Activated CD8-positive, alpha-beta T cell treated with anti-CD3 and anti-CD28 coated beads for 36 hours (primary cell): ENCODE data around the gene EPHA3. TPM values are rescaled to one million over a fixed set of nuclear protein-coding genes. Genes with fewer than 3 reads are reported as not detected.

Experiments used
- ATAC-seq: fragments of 200-7000 bp; cut with Tn5 transposase; one replicate; pipeline ENCODE4 v1.10.0; 2021; ENCODE audit warnings: mild to moderate bottlenecking, moderate library complexity
- CTCF ChIA-PET: fragments of 350-600 bp; sonication (Branson Sonifier 250); formaldehyde crosslinking; loops from one replicate; lab custom pipeline; 2021; ENCODE audit warnings: antibody characterized with exemption; lab: Charles Lee
- POLR2A ChIA-PET: fragments of 350-600 bp; sonication (Branson Sonifier 250); formaldehyde crosslinking; loops from one replicate; lab custom pipeline; 2021; ENCODE audit warnings: antibody characterized with exemption; lab: Charles Lee
- DNase-seq: peaks from one replicate; pipeline ENCODE4 v3.0.0-alpha.2; 2020
- H3K27ac Mint-ChIP-seq: one replicate; pipeline ENCODE4 v1.8.0; 2021; ENCODE audit warnings: mild to moderate bottlenecking, mixed read lengths
- H3K27me3 Mint-ChIP-seq: one replicate; pipeline ENCODE4 v1.8.0; 2021; ENCODE audit warnings: mixed read lengths
- H3K36me3 Mint-ChIP-seq: one replicate; pipeline ENCODE4 v1.8.0; 2021; ENCODE audit warnings: low read depth, mixed read lengths
- H3K4me1 Mint-ChIP-seq: one replicate; pipeline ENCODE4 v1.8.0; 2021; ENCODE audit warnings: low read depth, mixed read lengths
- H3K4me3 Mint-ChIP-seq: one replicate; pipeline ENCODE4 v1.8.0; 2021; ENCODE audit warnings: mild to moderate bottlenecking, moderate library complexity, mixed read lengths
- H3K9me3 Mint-ChIP-seq: one replicate; pipeline ENCODE4 v1.8.0; 2021; ENCODE audit warnings: mixed read lengths
- CTCF ChIP-seq: fragments of 200-600 bp; IDR thresholded peaks from one replicate; pipeline ENCODE4 v1.8.0; 2022; ENCODE audit warnings: antibody characterized with exemption, mild to moderate bottlenecking
- intact Hi-C: fragments of 100-400 bp; cut with micrococcal nuclease; formaldehyde crosslinking; loops from one replicate; pipeline ENCODE4 v1.10.0; 2022
- total RNA-seq, 2 experiments: library from RNA; stranded (reverse); gene quantifications; one replicate each; pipeline ENCODE4 v1.2.3, GENCODE V29; 2021

Gene EPHA3
- total RNA-seq, 2 experiments from 2014 or later = not detected

GRCh38 chr3:89232155-89232554 is 124.7 kb downstream of the EPHA3 start:
- no peaks in the 10 kb centered on the region for H3K4me1 Mint-ChIP-seq
- no peak for TF ChIP-seq CTCF
- H3K27me3 Mint-ChIP-seq = no peaks in the 10 kb centered on the region
- H3K36me3 Mint-ChIP-seq = no peaks in the 10 kb centered on the region
- H3K9me3 Mint-ChIP-seq = no peaks in the 10 kb centered on the region
- ChIA-PET CTCF (no interaction called here), POLR2A (no interaction called here)
- no peak for DNase-seq
- no peak for ATAC-seq
- intact Hi-C loops = no loop called here
- no peak overlapping the region for H3K27ac Mint-ChIP-seq
- no peak overlapping the region for H3K4me3 Mint-ChIP-seq

GRCh38 chr3:89234620-89235019 is 127.2 kb downstream of the EPHA3 start:
- no peaks in the 10 kb centered on the region for H3K36me3 Mint-ChIP-seq
- H3K9me3 Mint-ChIP-seq = peaks cover 1% of the 10 kb centered on the region
- POLR2A ChIA-PET = no interaction called here
- CTCF ChIA-PET = no interaction called here
- no peak overlapping the region for H3K4me3 Mint-ChIP-seq
- intact Hi-C loops = no loop called here
- no peak for ATAC-seq
- no peak overlapping the region for H3K27ac Mint-ChIP-seq
- no peak for TF ChIP-seq CTCF
- no peak for DNase-seq
- H3K27me3 Mint-ChIP-seq = no peaks in the 10 kb centered on the region
- H3K4me1 Mint-ChIP-seq = no peaks in the 10 kb centered on the region

GRCh38 chr3:89238846-89239245 is 131.4 kb downstream of the EPHA3 start:
- H3K36me3 Mint-ChIP-seq = no peaks in the 10 kb centered on the region
- ATAC-seq (no peak), DNase-seq (no peak)
- ChIA-PET POLR2A (no interaction called here), CTCF (no interaction called here)
- H3K9me3 Mint-ChIP-seq = peaks cover 1% of the 10 kb centered on the region
- no peak for TF ChIP-seq CTCF
- H3K4me3 Mint-ChIP-seq = no peak overlapping the region
- no peaks in the 10 kb centered on the region for H3K27me3 Mint-ChIP-seq
- intact Hi-C loops = no loop called here
- H3K27ac Mint-ChIP-seq = no peak overlapping the region
- no peaks in the 10 kb centered on the region for H3K4me1 Mint-ChIP-seq

- intact Hi-C loops = no loop called here
- H3K36me3 Mint-ChIP-seq = no peaks in the 10 kb centered on the region
- H3K4me3 Mint-ChIP-seq = no peak overlapping the region
- H3K9me3 Mint-ChIP-seq = peaks cover 1% of the 10 kb centered on the region
- H3K27me3 Mint-ChIP-seq = no peaks in the 10 kb centered on the region
- ChIA-PET POLR2A (no interaction called here), CTCF (no interaction called here)
- no peak overlapping the region for H3K27ac Mint-ChIP-seq
- no peak for ATAC-seq
- no peak for TF ChIP-seq CTCF
- DNase-seq = no peak
- no peaks in the 10 kb centered on the region for H3K4me1 Mint-ChIP-seq
Observed at GRCh38 chr3:89239774-89240173, 132.4 kb downstream of the EPHA3 start.

- no peak for TF ChIP-seq CTCF
- peaks cover 4% of the 10 kb centered on the region for H3K9me3 Mint-ChIP-seq
- CTCF ChIA-PET = no interaction called here
- DNase-seq = no peak
- POLR2A ChIA-PET = no interaction called here
- intact Hi-C loops = no loop called here
- H3K4me3 Mint-ChIP-seq = no peak overlapping the region
- H3K36me3 Mint-ChIP-seq = no peaks in the 10 kb centered on the region
- H3K4me1 Mint-ChIP-seq = no peaks in the 10 kb centered on the region
- ATAC-seq = no peak
- H3K27me3 Mint-ChIP-seq = no peaks in the 10 kb centered on the region
- no peak overlapping the region for H3K27ac Mint-ChIP-seq
Observed at GRCh38 chr3:89245612-89246011, 138.2 kb downstream of the EPHA3 start.
